Spleen (tissue), 11 donors: ENCODE results near the gene APBA3. TPM values are rescaled to one million over a fixed set of nuclear protein-coding genes. Genes with fewer than 3 reads are reported as not detected.

Source experiments
- DNase-seq: peaks from one replicate; pipeline ENCODE4 v3.0.0-alpha.2; 2020
- H3K27ac ChIP-seq, 8 donors: fragments of 200-600 bp; sonication (generic) in 7 of 8; 1 replicate in 4 of 8; 2 replicates in 4 of 8; pipeline versions ENCODE4 v1.5.0 to v1.8.0; 2016 to 2021; ENCODE audit warnings: inconsistent platforms in 4 of 8, mild to moderate bottlenecking in 4 of 8, moderate library complexity in 1 of 8
- H3K27me3 ChIP-seq, 7 donors: fragments of 200-600 bp; sonication (generic) in 6 of 7; replicated peaks in 1 of 7; 1 replicate in 4 of 7; 2 replicates in 3 of 7; pipeline versions ENCODE4 v1.5.0 to v1.8.0; 2016 to 2021; ENCODE audit warnings: inconsistent platforms in 3 of 7, mild to moderate bottlenecking in 1 of 7
- H3K36me3 ChIP-seq, 6 donors: fragments of 200-600 bp; sonication (generic) in 5 of 6; 1 replicate in 4 of 6; 2 replicates in 2 of 6; pipeline versions ENCODE4 v1.5.0 to v1.8.0; 2016 to 2021; ENCODE audit warnings: inconsistent platforms in 2 of 6
- H3K4me1 ChIP-seq, 6 donors: fragments of 200-600 bp; sonication (generic) in 5 of 6; 1 replicate in 3 of 6; 2 replicates in 3 of 6; pipeline versions ENCODE4 v1.5.0 to v1.8.0; 2016 to 2021; ENCODE audit warnings: inconsistent platforms in 3 of 6
- H3K4me3 ChIP-seq, 8 donors: fragments of 200-600 bp; sonication (generic) in 7 of 8; 1 replicate in 4 of 8; 2 replicates in 4 of 8; pipeline versions ENCODE4 v1.5.0 to v1.8.0; 2016 to 2021; ENCODE audit warnings: inconsistent platforms in 4 of 8, mild to moderate bottlenecking in 4 of 8, moderate library complexity in 2 of 8
- H3K9me3 ChIP-seq, 8 donors: fragments of 200-600 bp; sonication (generic) in 7 of 8; 1 replicate in 4 of 8; 2 replicates in 4 of 8; pipeline versions ENCODE4 v1.5.0 to v1.8.0; 2016 to 2021; ENCODE audit warnings: inconsistent platforms in 4 of 8
- POLR2A ChIP-seq, 3 donors: fragments of 450-650 bp; IDR thresholded peaks; one replicate each; pipeline ENCODE4 v1.5.1; 2017; ENCODE audit warnings: antibody characterized with exemption in 3 of 3, mild to moderate bottlenecking in 1 of 3
- POLR2AphosphoS5 ChIP-seq, 3 donors: sonication (generic); formaldehyde crosslinking; IDR thresholded peaks; one replicate each; pipeline ENCODE4 v1.5.1; 2017; ENCODE audit warnings: antibody characterized with exemption in 3 of 3
- WGBS, 5 donors: extraction: QIAGEN DNeasy Blood & Tissue Kit in 3 of 5; methylation state at CpG; one replicate each; pipeline versions ENCODE4 v1.1.5 to v1.1.7; 2013 to 2018; 5-methylcytosine and 5-hydroxymethylcytosine counted together
- intact Hi-C: fragments of 100-400 bp; cut with DNase I; formaldehyde crosslinking; loops from one replicate; pipeline ENCODE4 v1.15.0; 2023; ENCODE audit warnings: low total_unique reads
- polyA plus RNA-seq, 3 donors: library from polyadenylated mRNA; stranded (reverse); fragments of 200-250 nt; gene quantifications; one replicate each; pipeline ENCODE4 v1.2.1, GENCODE V29; 2013
- total RNA-seq, 7 donors: library from RNA; depleted of rRNA in 3 of 7; stranded (reverse); fragments of >200 nt in 3 of 7; fragmentation: NEBNext Ultra II Directional in 4 of 7; extraction: Animal tissue kit (Norgen Biotek cat#: 25700) in 4 of 7; gene quantifications; one replicate each; pipeline versions ENCODE4 v1.1.0 to v1.2.1, GENCODE V29; 2016 to 2021
- TF ChIP-seq, protein P1 (sequence below), 11 experiments: fragments of 200-600 bp in 7 of 11; fragments of 450-650 bp in 4 of 11; sonication (generic) in 4 of 11; IDR thresholded peaks in 8 of 11; conservative IDR thresholded peaks in 3 of 11; 1 replicate in 7 of 11; 2 replicates in 4 of 11; pipeline versions ENCODE4 v1.4.0 to v1.8.0; 2016 to 2021; ENCODE audit warnings: antibody characterized with exemption in 11 of 11, inconsistent platforms in 4 of 11, mild to moderate bottlenecking in 1 of 11
- donor health status: healthy with polysubstance abuse.
- donor health status: DM: no; HTN: no; CAD: no; lungs with moderate emphysema.
- donor health status: DM: no; HTN: no; CAD: no.
- donor health status: Bipolar disorder and iron deficiency.
- donor health status: healthy.
- donor health status: DM: no; HTN: no; CAD: no.
- donor health status: DM: yes; HTN: yes; CAD: no.

Gene APBA3
- total and polyA plus RNA-seq, 10 donors = 17.1 to 37.1 (median 31.9) TPM

GRCh38 chr19:3773814-3774515 lies 12.5 kb upstream of the APBA3 start:
- 79 to 90% (median 83%) methylated on average over 12 of the region's 12 CpGs for WGBS, 5 donors
- Histone ChIP-seq H3K4me3 (no peak overlapping the region), H3K36me3 (peaks cover 0 to 15% (median 5%) of the 10 kb centered on the region in 6 donors), H3K27me3 (peaks cover 0 to 4% (median 0%) of the 10 kb centered on the region in 7 donors), H3K9me3 (no peaks in the 10 kb centered on the region), H3K27ac (no peak overlapping the region), H3K4me1 (no peaks in the 10 kb centered on the region)
- TF ChIP-seq POLR2AphosphoS5 (IDR thresholded peaks at IDR 0.05) (no peak), POLR2A (IDR thresholded peaks at IDR 0.05) (no peak)
- TF ChIP-seq, protein P1, sequence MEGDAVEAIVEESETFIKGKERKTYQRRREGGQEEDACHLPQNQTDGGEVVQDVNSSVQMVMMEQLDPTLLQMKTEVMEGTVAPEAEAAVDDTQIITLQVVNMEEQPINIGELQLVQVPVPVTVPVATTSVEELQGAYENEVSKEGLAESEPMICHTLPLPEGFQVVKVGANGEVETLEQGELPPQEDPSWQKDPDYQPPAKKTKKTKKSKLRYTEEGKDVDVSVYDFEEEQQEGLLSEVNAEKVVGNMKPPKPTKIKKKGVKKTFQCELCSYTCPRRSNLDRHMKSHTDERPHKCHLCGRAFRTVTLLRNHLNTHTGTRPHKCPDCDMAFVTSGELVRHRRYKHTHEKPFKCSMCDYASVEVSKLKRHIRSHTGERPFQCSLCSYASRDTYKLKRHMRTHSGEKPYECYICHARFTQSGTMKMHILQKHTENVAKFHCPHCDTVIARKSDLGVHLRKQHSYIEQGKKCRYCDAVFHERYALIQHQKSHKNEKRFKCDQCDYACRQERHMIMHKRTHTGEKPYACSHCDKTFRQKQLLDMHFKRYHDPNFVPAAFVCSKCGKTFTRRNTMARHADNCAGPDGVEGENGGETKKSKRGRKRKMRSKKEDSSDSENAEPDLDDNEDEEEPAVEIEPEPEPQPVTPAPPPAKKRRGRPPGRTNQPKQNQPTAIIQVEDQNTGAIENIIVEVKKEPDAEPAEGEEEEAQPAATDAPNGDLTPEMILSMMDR (IDR thresholded peaks at IDR 0.05 in 8 of 11, conservative IDR thresholded peaks at IDR 0.05 in 3 of 11) = no peak
- intact Hi-C loops = loop anchor here (10.0 kb wide), 1 partner anchor 51 kb away; no protein-coding TSS in a partner anchor
- DNase-seq = no peak

GRCh38 chr19:3771906-3772455 lies 10.5 kb upstream of the APBA3 start, which contains the start of gene RAX2:
TSS of gene RAX2 (minus strand) at chr19:3772228. CDS start at chr19:3771742, 486 bp downstream.
- TF ChIP-seq, protein P1 (IDR thresholded peaks at IDR 0.05 in 8 of 11, conservative IDR thresholded peaks at IDR 0.05 in 3 of 11) = no peak
- TF ChIP-seq POLR2A (IDR thresholded peaks at IDR 0.05) (no peak), POLR2AphosphoS5 (IDR thresholded peaks at IDR 0.05) (no peak)
- DNase-seq = no peak
- Histone ChIP-seq H3K36me3 (peaks cover 0 to 35% (median 23%) of the 10 kb centered on the region in 6 donors), H3K27me3 (no peaks in the 10 kb centered on the region), H3K4me3 (no peak within 1 kb of the TSS), H3K9me3 (no peaks in the 10 kb centered on the region), H3K27ac (no peak within 1 kb of the TSS), H3K4me1 (peaks cover 0 to 5% (median 0%) of the 10 kb centered on the region in 6 donors)
- 59 to 78% (median 68%) methylated on average over 21 to 23 of the region's 23 CpGs for WGBS, 5 donors
- intact Hi-C loops = loop anchor here (10.0 kb wide), 1 partner anchor 53 kb away; no protein-coding TSS in a partner anchor

- no peak for DNase-seq
- Histone ChIP-seq H3K27ac (no peak overlapping the region), H3K36me3 (peaks cover 0 to 42% (median 31%) of the 10 kb centered on the region in 6 donors), H3K4me3 (no peak overlapping the region), H3K27me3 (no peaks in the 10 kb centered on the region), H3K9me3 (no peaks in the 10 kb centered on the region), H3K4me1 (peaks cover 0 to 12% (median 2%) of the 10 kb centered on the region in 6 donors)
- no peak for TF ChIP-seq POLR2AphosphoS5 (IDR thresholded peaks at IDR 0.05)
- TF ChIP-seq POLR2A (IDR thresholded peaks at IDR 0.05) = no peak
- TF ChIP-seq, protein P1 (IDR thresholded peaks at IDR 0.05 in 8 of 11, conservative IDR thresholded peaks at IDR 0.05 in 3 of 11) = no peak
- WGBS, 5 donors = 84 to 92% (median 86%) methylated on average over 31 to 35 of the region's 35 CpGs
- intact Hi-C loops = loop anchor here (10.0 kb wide), 1 partner anchor 54 kb away; no protein-coding TSS in a partner anchor
Observed at GRCh38 chr19:3771000-3771905, 9.8 kb upstream of the APBA3 start.
